Right lobe of liver (tissue), 6 donors: ENCODE measurements around the gene SHISA4. TPM values are rescaled to one million over a fixed set of nuclear protein-coding genes. Genes with fewer than 3 reads are reported as not detected.

Source experiments
- ATAC-seq, 4 donors: fragments of 200-7000 bp; cut with Tn5 transposase; one replicate each; pipeline ENCODE4 v1.9.1; 2020; ENCODE audit warnings: mild to moderate bottlenecking in 4 of 4, moderate library complexity in 4 of 4
- DNase-seq, 3 donors: peaks; one replicate each; pipeline ENCODE4 v3.0.0-alpha.2; 2020
- H3K27ac ChIP-seq, 3 donors: fragments of 200-600 bp; one replicate each; pipeline ENCODE4 v1.8.0; 2022
- H3K27me3 ChIP-seq, 2 donors: fragments of 200-600 bp; one replicate each; pipeline ENCODE4 v1.8.0; 2022
- H3K36me3 ChIP-seq, 4 donors: fragments of 200-600 bp; sonication (generic) in 1 of 4; one replicate each; pipeline versions ENCODE4 v1.5.1 to v1.8.0; 2017 to 2022; ENCODE audit warnings: control low read depth in 1 of 4
- H3K4me1 ChIP-seq, 4 donors: fragments of 200-600 bp; sonication (generic) in 1 of 4; one replicate each; pipeline versions ENCODE4 v1.5.1 to v1.8.0; 2017 to 2022; ENCODE audit warnings: control low read depth in 1 of 4
- H3K4me3 ChIP-seq, 3 donors: fragments of 200-600 bp; one replicate each; pipeline ENCODE4 v1.8.0; 2022
- H3K9me3 ChIP-seq, 4 donors: fragments of 200-600 bp; sonication (generic) in 1 of 4; one replicate each; pipeline versions ENCODE4 v1.5.1 to v1.8.0; 2017 to 2022; ENCODE audit warnings: control low read depth in 1 of 4
- CTCF ChIP-seq, 4 donors: fragments of 200-600 bp in 3 of 4; fragments of 450-650 bp in 1 of 4; IDR thresholded peaks; one replicate each; pipeline versions ENCODE4 v1.5.1 to v1.8.0; 2016 to 2022; ENCODE audit warnings: antibody characterized with exemption in 4 of 4, mild to moderate bottlenecking in 2 of 4
- POLR2A ChIP-seq: fragments of 450-650 bp; IDR thresholded peaks from one replicate; pipeline ENCODE4 v1.6.1; 2017; ENCODE audit warnings: antibody characterized with exemption, mild to moderate bottlenecking
- WGBS: methylation state at CpG from one replicate; pipeline ENCODE4 v1.1.6; 2018; ENCODE audit warnings: low coverage, low lambda C conversion rate; ENCODE audit not compliant: insufficient coverage; ENCODE audit errors: missing lambda C conversion rate; 5-methylcytosine and 5-hydroxymethylcytosine counted together
- intact Hi-C, 2 donors: fragments of 100-400 bp; cut with DNase I; formaldehyde crosslinking; loops; one replicate each; pipeline versions ENCODE4 v1.11.2 to v1.14.1; 2022
- microRNA-seq, 2 donors: library from miRNA; unstranded; fragments of <30 nt; microRNA quantifications; one replicate each; pipeline ENCODE4, GENCODE V29; 2019 to 2020
- small RNA-seq, 2 experiments: library from RNA; depleted of rRNA; stranded (forward); fragments of <200 nt; gene quantifications; one replicate each; pipeline ENCODE3, GENCODE V24; 2016
- total RNA-seq, 6 experiments: library from RNA; depleted of rRNA in 2 of 6; stranded (reverse); fragments of >200 nt in 2 of 6; fragmentation: NEBNext Ultra II Directional in 3 of 6; extraction: Animal tissue kit (Norgen Biotek cat#: 25700) in 3 of 6; gene quantifications; one replicate each; pipeline versions ENCODE4 v1.1.0 to v1.2.4, GENCODE V29; 2016 to 2023
- donor health status: DM: no; HTN: yes; CAD: no.
- donor health status: DM: no; HTN: no; CAD: no.
- donor health status: DM: no; HTN: no; CAD: no.
- donor health status: DM: no; HTN: yes; CAD: no.
- donor health status: DM: no; HTN: yes; CAD: no.

Gene SHISA4
- total RNA-seq, 6 experiments from 2014 or later, result 2.5 to 8.1 (median 4.8) TPM

- no CpG with 5 or more reads among the region's 1 CpG for WGBS
- no peak overlapping the region for H3K27ac ChIP-seq
- ATAC-seq (no peak), DNase-seq (no peak)
- TF ChIP-seq CTCF (IDR thresholded peaks at IDR 0.05), result no peak
- TF ChIP-seq POLR2A, result no peak
- no peak overlapping the region for H3K4me3 ChIP-seq
- no peaks in the 10 kb centered on the region for H3K36me3 ChIP-seq
- no peaks in the 10 kb centered on the region for H3K9me3 ChIP-seq
- H3K27me3 ChIP-seq, result no peaks in the 10 kb centered on the region
- intact Hi-C loops, result no loop called here
- no peaks in the 10 kb centered on the region for H3K4me1 ChIP-seq
Measured at GRCh38 chr1:201942129-201942495, 53.4 kb downstream of the SHISA4 start.

Small RNA genes lying within 50 kb of the gene (microRNA-seq; reads per million reads assigned to microRNA genes)
- 0 reads per million in 2 donors for gene MIR6739

Small RNA genes lying within 50 kb of the gene (small RNA-seq; reads per million reads assigned to genes)
- 0 reads per million in 2 experiments for gene MIR6739

Other genes starting within 250 kb of the SHISA4 start
- gene IPO9, start 59.7 kb upstream of the SHISA4 start, total RNA-seq, result 10 to 100 TPM; 10.3 to 21.7 (median 19.1) TPM
- gene LMOD1, start 57.6 kb downstream of the SHISA4 start, total RNA-seq, result 1 to 10 TPM; 1.1 to 3.5 (median 2.1) TPM
- 10 to 100 TPM; 26.5 to 44.1 (median 38.1) TPM for gene TIMM17A, start 66.6 kb downstream of the SHISA4 start, total RNA-seq
- 10 to 100 TPM; 28.9 to 51.5 (median 41.3) TPM for gene RNPEP, start 93.8 kb downstream of the SHISA4 start, total RNA-seq
- gene ELF3, start 121.7 kb downstream of the SHISA4 start, total RNA-seq, result 100 to 1,000 TPM in 1 of 6 experiments, 10 to 100 TPM in 5; 12.6 to 266 (median 57.8) TPM
- gene GPR37L1, start 234.0 kb downstream of the SHISA4 start, total RNA-seq, result under 1 TPM in 4 of 6 experiments, not detected in 2; 0.12 to 0.49 (median 0.12) TPM